CD4-positive, alpha-beta T cell treated with Interleukin-1 beta for 1 hour (primary cell): Measurements from ENCODE around the gene PLXNC1.

ENCODE experiments used
- DNase-seq, 2 donors: peaks; one replicate each; pipeline ENCODE4 v3.0.0-alpha.2; 2020 to 2022

The PLXNC1 gene

DNA sequence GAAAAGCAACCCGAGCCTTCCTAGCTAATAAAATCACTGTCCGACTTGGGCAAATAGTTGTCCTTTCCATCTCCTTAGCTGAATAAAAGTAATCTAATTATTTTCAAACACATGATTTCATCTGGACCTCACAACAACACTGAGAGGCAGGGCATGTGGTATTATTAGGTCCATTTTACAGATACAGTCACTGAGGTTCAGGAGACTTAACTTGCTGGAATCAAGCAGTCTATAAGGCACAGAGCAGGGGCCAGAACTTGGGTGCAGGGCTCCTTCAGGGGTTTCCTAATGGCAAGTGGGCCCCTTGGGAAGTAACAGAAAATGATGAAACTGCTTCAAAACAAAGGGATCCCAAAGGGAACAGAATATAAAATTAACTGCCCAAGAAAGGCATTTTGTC lies 15.5 kb downstream of the PLXNC1 start:
- DNase-seq: no peak

DNA sequence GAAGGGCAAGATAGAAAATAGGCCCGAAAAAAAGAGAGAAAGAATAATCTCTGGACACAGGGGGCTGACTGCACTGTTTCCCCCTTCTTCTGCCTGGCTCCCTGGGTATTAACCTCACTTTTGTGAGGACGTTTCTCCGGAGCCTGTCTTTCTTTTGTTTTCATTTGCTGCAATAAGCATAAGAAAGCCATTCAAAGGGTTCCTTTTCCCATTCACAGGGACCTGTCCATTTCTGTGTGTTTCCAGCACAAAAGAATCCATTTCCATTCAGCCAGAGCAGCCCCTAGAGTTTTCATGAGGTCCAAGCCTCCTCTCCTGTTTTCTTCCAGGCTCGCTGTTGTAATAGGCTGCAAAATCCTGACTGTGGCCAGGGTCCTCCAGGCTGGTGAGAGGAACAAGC lies 16.8 kb downstream of the PLXNC1 start:
- no peak for DNase-seq

DNA sequence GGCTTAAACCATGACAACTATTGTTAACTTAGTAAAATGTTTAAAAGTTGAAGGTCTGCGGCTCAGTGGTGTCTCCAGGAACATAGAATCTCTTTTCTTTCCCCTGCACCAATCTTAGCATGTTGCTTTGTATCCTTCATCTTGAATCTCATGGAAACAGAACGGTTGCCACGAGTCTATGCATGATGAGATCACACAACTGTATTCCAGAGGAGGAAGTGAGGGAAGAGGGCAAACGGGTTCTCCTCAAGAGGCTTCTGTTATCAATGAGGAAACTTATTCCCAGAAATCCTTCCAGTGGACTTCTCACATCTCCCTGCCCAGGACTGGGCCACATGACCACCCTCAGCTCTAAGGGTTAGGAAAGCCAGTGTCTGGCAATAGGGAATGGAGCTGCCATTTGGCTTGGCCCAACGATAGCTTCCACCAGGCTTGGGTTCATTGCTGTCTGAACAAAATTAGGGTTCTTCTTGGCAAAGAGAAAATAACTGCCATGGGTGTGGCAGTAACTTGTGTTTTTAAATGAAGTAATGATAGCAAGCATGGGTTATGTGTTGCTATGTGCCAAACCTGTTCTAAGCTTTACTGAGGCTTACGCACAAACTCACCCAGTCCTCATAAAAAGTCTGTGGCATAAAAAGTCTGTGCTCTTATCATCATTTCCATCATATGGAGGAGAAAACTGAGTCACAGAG lies 17.4 kb downstream of the PLXNC1 start:
- no peak for DNase-seq

DNA sequence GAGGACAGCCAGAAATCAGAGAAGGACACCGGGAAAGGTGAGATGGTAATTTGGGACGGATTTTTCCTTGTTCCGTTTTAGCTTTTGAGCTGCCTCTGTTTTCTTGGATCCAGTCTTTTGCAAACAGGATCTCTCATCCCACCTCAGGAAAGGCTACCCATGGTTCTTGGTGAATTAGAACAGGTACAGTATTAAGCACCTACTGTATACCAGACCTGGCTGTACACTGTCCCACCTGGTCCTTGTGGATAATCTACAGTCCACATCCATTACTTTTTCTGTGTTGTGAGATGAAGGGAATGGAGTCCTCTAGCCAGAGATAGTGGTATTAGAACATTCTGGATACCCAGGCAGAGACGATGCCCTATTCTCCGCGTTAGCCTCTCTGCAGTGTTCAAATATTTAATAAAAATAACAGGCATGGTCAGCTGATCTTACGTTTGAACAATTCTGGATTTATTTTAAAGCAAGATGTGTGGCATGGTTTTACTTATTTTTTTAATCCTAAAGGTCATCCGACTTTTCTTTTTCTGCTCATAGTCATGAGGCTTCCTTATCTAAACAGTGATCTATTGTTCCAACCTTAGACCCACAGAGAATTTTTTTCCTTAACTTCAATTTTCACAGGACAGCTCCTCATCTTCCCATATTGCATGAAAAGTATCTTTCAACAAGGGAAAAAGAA lies 18.8 kb downstream of the PLXNC1 start:
- no peak for DNase-seq

DNA sequence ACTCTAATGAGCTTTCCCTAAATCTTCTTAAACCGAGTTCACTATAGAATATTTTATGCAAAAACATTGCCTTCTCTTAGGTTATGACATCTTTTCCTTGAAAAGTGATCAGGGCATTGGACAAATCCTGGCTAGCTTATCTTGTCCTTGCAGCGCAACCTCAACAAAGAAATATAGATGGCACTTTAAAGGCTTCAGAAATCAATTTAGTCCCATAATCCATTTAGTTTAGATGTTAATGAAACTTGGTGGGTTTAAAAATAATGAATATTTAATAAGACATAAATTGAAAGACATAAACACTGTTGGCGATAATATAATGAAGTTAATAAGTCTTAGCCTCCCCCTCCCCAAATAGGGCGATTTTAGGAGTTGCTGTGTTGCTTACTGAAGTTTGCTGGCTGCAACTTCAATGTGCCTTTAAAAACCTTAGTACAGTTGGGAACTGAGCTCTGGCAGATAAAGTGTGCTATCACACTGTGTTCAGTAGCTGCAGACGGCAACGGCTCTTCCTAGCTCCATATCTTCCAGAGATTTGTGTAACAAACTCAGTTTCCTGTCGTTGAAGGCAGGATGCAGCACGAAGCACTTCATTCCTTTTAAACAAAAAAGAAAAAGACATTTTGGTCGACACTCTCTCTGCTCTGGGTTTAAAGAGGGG lies 19.5 kb downstream of the PLXNC1 start:
- no peak for DNase-seq

DNA sequence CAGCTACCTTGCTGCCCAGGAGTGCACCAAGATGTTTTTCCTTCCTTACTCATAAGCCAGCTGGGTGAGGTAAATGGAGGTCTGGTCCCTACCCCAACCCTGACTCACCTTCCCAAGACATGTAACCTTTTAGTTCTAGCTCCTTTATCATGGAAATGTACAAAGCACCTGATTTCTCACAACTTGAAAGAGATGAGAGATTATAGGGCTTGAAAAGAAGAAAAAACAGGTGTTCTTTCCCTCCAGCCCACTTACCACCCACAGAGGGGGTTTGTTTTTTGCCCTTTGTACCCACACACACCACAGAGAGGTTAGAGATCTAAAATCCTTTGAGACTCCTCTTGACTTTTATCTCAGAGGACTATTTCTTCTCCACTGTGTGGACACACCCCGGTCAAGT lies 21.1 kb downstream of the PLXNC1 start:
- DNase-seq: no peak

DNA sequence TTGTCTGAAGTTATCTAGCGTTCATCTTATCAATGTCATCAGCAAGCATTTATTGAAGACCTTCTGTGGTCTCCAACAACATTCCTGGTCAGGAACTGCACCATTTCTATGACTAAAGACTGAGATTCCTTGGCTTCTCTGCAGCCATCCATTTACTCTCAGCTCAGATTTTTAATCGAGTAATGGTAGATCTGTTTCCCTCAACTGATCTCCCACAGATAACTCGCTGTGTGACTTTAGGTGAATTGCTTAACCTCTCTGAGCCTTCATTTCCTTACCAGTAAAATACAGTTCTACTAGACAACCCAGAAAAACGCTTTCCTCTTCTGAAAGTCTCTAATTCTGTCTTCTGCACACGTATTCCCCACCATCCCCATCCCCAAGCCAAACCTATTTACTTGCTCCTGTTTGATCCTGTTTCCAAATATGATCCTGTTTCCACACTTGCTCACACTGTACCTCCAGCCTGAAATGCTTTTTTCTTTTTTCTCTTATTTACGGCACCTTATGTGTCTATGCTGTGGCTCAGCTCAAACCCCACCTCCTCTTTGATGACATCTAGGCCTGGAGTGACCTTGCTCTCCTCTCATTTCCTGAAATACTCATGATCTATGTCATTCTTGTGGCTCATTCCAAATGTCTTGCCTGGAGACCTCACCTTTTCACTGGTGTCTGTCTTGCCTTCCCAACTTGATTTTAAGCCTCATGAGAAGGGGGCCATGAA lies 21.8 kb downstream of the PLXNC1 start:
- no peak for DNase-seq

DNA sequence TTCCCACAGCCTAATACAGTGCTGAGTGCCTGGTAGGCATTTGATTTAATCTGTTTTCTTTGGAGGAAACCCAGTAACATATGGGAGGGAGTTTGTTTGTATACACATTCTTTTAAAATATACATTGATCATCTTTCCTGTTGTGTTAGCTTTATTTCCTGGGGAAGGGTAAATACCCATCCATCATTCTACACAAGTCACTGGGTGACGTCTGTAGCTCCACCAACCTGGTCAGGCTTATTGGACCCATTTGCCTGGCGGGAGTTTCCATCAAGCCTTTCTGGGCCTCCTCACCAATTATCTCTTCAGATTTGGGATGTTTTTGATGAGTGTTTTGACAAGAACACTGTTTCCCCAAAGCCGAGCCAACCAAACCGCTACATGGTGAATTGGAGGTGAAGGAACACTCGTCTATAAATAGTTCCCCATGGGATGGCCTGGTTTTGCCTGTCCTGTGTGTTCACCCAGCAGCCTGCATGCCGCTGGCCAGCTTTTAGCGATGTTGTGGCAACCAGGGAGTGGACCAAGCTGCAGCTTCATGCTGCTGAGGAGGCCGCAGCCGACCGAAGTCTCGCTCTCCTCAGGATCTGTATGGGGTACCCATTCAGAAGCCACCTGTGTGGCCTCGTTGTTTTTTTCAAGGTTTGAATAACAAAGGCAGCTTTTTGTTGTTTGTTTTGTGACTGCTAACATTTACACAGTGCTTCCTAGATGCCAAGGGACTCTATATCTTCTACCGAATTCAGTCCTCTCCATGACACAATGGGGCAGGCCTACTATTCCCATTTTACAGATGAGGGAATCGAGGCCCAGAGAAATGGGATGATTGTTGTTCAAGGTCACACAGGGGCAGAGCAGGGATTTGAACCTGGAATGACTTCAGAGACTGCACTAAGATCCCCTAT lies 22.6 kb downstream of the PLXNC1 start:
- no peak for DNase-seq

DNA sequence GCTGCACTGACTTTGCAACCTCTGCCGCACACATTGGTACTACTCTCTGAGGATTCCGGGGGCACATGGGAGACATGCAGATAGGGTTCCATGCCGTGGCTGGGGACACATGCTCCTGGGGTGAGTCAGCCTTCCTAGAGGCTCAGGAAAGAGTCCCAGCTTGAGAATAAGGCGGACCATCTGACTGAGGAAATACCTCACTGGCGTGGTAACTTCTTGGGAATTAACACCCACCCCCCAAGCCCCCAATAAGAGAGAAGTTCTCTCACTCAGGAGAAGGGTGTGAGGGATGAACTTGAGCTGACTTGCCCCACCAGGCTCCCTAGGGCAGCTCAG lies 23.2 kb downstream of the PLXNC1 start:
- no peak for DNase-seq

DNA sequence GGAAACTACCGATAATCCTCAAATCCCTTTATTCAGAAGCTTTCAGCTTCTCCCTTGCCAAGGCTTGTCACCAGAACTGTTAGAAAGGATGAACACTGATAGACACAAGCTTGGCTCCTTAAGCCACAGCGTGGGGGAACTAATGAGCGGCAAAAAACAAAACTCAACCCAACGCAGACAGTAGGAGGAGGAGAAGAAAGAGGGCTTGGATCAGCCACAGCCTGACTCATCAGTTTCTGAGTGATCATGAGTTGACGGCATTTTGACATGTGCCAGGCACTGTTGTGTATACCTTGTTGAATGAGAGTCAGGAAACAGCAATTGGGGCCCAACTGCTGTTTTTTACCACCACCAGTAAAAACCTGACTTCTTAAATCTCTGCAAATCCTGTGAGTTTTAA lies 23.7 kb downstream of the PLXNC1 start:
- peak in 1 of 2 donors; percentile 46 for DNase-seq

DNA sequence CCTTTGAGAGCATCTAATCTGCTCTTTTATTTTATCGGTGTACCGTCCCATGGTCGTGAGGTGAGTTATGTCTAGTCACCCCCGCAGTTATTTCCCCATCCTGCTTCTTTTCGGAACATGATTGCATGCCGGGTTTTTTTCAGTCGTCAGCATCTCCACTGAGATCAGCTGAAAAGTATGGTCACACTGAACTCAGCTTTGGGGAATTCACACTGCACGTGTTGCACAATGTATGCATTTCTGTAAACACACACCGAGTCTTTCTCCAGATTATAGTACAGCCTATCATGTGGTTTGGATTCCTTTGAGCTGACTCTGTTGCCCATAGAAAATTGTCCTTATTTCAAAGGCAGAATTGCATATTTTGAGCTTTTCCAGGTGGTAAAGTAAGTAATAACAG lies 24.6 kb downstream of the PLXNC1 start:
- peak in 1 of 2 donors; percentile 66 for DNase-seq

DNA sequence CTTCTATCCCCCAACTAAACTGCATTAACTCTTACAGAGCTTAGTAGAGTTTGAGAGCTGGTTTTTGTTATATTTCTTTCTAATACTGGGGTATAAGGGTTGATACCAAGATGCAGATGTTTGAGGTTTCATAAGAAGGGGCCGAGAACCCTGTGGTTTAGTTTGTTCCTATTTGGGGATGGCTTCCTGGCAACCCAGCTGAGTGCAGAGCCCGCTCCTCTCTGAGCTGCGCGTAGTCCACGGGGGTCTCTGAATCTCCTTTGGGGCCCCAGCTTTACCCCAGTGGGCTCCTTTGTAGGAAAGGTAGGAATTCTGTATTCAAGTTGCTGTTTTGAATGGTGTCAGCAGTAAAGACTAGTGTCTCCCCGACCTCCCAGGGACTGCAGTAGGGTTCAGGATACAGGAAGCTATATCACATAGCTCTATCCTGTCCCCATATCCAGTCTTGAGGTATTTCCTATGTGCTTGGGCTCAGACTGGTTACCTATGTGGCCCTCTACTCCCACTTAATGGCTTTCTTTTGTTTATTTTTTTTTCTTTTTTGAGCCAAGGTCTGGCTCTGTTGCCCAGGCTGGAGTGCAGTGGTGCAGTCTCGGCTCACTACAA lies 25.4 kb downstream of the PLXNC1 start:
- DNase-seq: no peak

DNA sequence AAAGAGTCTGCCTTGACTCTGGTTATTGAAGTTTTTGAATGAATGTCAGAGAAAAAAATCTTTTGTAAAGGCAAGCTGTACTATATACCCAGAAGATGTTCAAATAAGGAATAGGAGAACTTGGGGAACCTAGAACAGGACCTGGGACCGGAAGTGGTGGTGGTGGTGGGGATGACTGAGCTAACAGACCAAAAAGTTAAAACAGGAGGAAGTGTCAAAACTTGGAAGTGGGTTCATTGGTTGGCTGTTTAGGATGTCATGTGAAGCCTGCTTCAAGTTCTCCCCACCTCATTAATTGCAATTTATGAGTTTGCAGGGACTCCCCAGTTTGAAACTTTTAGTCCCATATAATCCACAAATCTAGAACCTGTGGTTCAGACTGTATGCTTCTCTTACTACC lies 26.2 kb downstream of the PLXNC1 start:
- peak; percentile 30 to 68 for DNase-seq

DNA sequence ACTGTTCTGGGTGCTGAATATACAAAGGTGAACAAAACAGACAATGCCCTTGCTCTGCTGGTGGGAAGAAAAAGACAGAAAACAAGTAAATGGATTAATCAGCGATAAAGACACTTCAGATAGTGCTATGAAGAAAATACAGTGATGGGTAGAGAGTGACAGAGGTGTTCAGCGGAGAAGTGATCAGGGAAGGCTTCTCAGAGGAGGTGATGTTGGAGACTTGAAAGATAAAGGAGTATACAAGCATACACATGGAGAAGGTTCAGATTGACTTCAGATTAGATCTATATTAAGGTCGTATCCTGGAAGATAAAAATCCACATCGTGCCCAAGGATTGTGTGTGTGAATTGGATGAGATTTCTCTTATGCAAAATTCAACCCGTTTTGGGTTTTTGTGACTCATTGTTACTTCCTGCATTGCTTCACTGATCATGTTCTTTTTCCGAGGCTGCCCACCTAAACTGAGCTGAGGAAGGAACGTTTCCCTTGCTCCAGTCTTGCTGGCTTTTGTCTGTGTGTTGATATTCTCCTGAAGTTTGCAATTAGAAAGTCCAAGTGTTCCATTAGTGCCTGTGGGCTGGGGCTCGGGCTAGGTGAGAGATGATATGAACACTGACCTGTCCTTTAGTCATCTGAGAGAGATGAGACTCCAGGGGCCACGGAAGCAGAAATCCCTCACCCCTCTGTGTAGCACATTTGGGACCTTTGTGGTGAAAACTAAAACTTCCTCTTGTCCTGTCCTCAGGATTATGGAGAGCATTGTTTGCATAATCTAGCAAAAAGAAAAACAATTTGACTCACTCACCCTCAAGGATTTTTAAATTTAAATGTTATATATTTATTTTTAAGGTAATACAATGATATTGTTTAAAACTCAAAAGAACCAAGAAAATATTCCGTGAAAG lies 27.6 kb downstream of the PLXNC1 start:
- peak in 1 of 2 donors; percentile 8 for DNase-seq

DNA sequence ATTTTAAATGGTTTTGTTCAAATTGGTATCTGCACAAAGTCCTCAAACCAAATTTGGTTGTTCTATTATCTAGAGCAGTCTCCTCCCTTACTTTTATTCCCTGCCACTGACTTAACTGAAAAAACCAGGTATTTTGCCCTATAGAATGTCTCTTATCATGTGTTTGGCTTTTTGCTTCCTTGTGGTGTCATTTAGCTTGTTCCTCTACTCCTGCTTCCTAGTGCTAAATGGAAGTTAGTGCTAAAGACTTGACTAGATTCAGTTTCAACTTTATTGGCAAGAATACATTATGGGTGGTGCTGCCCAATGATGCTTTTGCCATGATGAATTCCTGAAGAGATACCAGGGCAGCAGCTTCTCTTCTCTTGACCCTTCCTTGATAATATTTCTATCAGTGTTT lies 29.7 kb downstream of the PLXNC1 start:
- DNase-seq: no peak

DNA sequence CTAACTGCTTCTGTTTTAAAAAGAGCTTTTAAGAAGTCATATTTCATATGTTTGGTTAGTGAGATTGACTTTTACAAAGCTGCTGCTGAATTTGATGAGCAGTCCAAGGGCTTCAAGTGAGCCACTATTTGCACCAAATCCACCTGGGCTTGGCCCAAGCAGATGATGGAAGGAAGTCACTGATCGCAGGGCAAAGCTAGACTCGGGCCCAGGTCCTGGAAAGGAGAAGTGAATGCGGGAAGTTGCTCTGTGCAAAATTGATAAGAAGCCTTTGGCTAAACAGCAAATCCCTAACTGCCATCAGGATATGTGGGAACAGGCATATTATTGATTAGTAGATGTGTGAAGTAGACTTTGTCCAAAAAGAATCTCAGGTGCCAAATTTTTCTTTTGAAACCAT lies 30.5 kb downstream of the PLXNC1 start:
- DNase-seq: no peak

DNA sequence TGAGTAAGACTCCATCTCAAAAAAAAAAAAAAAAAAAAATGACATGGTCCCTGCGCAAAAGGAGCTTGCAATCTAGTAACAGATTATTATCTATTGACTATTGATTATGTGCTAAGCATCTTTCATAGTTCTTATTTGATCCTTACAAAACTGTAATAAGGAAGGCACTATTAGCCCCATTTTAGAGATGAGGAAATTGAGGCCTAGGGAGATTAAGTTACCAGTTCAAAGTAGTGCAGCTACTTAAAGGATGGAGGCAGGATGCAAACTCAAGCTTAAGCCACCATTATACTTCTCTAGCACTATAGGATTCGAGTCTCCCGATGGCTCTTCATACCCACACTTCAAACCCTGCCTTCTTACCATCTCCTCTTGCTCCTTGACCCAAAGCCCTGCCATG lies 31.3 kb downstream of the PLXNC1 start:
- DNase-seq: no peak

DNA sequence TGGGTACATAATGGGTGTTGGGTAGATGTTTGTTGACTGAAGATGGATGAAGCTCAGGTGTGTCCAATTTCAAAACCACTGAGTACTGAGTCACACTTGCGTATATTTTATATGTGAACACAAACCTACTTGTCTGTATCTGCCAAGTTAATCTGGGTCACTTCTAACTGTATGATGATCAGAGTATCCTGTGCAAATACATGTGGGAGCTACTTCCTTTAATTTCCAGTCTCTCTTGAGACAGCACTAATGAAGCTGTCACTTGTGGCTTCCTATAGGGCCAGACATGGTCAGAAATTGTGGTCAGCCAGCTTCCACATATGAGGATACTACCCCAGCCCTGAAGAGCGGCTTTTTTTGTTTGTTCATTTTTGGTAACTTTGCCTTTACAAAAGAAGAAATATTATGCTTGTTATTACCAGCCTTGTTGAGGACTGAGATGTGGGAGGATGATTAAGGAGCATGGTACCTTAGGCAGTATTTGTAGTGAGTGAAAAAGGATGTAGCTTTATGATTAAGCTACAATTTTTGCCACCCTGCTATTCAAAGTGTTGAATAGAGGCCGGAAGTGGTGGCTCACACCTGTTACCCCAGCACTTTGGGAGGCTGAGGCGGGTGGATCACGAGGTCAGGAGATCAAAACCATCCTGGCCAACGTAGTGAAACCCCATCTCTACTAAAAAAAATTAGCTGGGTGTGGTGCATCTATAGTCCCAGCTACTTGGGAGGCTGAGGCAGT lies 32.4 kb downstream of the PLXNC1 start:
- peak; percentile 29 to 31 for DNase-seq

DNA sequence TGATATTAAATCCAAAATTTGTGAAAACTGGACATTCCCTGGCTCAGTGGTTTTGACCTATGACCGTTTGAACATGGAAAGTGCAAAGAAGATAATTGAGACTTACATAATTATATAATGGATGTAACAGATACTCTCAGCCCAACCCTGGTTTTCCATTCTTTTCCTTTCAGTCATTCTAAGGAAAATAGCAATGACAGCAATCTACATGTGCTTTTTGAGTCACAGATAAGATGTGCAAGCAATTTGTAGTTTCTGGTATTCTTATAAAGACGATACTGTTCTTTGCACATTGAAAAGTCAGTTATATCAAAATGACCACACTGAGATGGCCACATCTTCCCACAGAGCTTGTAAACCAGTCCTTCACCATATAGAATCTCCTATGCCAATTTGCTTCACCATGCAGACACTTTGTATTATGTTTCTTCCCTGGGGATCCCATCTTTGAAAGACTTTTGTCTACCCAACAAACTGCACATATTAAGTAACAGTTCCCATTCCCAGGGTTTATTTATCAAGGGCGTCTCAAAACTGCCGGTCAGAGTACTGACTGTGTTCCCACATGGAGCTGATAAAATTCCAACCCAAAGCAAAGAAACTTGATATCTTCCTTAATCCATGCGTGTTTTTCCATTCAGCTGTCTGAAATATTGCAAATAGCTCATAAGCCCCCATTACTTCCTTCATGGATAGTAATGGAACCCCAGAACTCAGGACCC lies 34.8 kb downstream of the PLXNC1 start:
- no peak for DNase-seq
